Measurements from ENCODE around the gene TRPM2.

The TRPM2 gene

DNA sequence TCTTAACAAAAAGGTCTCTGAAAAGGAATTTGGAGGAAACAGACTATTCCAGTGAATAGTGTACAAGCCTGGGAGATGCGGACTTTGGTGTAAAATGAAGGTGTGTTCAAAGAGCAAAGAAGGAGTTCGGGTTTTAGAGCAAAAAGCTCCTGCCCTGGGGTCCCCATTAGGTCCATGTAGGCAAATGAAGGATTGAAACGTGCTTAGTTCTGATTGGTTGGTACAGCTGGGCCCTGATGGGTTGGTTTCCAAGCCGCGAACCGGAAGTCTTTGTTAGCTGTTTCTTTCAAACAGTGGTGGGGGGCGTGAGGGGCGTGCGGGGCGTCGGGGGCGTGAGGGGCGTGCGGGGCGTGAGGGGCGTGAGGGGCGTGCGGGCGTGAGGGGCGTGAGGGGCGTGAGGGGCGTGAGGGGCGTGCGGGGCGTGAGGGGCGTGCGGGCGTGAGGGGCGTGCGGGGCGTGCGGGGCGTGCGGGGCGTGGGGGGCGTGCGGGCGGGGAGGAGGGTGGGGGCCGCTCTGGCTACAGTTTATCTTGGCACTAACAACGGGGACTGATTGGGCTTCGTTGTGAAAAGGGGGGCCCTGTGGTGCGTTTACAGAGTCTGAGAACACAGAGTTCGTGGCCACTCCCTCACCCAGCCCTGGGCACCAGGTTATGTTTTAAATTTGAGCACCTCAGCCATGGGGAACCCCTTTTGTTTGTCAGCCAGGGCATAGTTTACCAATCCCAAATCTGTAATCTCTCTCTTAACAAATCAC is 131.3 kb downstream of the TRPM2 start:
- Mint-ChIP-seq H3K36me3 (ENCODE audit: low read depth) (no peaks in the 10 kb centered on the region), H3K4me1 (peaks cover 23% of the 10 kb centered on the region), H3K27me3 (ENCODE audit: low read depth, poor library complexity) (peaks cover 4% of the 10 kb centered on the region), H3K27ac (peak overlapping the region; percentile 36), H3K4me3 (peak overlapping the region; percentile 80), H3K9me3 (peaks cover 12% of the 10 kb centered on the region)
- DNase-seq, result no peak
- TF ChIP-seq, protein P1, sequence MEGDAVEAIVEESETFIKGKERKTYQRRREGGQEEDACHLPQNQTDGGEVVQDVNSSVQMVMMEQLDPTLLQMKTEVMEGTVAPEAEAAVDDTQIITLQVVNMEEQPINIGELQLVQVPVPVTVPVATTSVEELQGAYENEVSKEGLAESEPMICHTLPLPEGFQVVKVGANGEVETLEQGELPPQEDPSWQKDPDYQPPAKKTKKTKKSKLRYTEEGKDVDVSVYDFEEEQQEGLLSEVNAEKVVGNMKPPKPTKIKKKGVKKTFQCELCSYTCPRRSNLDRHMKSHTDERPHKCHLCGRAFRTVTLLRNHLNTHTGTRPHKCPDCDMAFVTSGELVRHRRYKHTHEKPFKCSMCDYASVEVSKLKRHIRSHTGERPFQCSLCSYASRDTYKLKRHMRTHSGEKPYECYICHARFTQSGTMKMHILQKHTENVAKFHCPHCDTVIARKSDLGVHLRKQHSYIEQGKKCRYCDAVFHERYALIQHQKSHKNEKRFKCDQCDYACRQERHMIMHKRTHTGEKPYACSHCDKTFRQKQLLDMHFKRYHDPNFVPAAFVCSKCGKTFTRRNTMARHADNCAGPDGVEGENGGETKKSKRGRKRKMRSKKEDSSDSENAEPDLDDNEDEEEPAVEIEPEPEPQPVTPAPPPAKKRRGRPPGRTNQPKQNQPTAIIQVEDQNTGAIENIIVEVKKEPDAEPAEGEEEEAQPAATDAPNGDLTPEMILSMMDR (IDR thresholded peaks at IDR 0.05), result no peak

DNA sequence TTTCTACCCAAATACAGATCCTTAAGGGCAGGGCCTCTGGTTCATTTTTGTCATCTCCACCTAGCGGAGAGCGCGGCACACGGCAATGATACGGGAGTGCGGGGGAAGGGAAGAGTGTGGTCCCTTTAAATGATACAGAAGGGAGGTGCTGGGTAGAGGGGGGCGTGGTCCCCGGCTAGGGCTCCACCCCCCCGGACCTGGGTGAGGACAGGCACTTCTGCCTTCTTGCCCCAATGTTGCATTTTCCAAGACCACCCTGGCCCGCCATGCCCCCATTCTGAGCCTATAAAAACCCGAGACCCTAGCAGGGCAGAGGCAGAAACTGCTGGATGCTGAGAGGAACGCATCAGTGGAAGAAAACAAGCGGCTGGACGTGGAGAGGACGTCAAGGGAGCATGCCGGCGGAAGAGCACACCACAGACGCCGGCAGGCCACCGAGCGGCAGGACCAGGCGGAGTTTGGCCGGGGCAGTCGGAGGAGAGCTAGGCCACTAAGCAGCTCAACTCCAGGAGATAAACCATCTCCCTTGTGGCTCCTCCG is 131.9 kb downstream of the TRPM2 start:
- H3K9me3 Mint-ChIP-seq, result peaks cover 17% of the 10 kb centered on the region
- peaks cover 23% of the 10 kb centered on the region for H3K4me1 Mint-ChIP-seq
- TF ChIP-seq, protein P1 (IDR thresholded peaks at IDR 0.05), result peak; percentile 44
- H3K36me3 Mint-ChIP-seq (ENCODE audit: low read depth), result peaks cover 6% of the 10 kb centered on the region
- H3K4me3 Mint-ChIP-seq, result peak overlapping the region; percentile 80
- H3K27ac Mint-ChIP-seq, result peak overlapping the region; percentile 54
- DNase-seq, result peak; percentile 57
- H3K27me3 Mint-ChIP-seq (ENCODE audit: low read depth, poor library complexity), result peaks cover 4% of the 10 kb centered on the region

DNA sequence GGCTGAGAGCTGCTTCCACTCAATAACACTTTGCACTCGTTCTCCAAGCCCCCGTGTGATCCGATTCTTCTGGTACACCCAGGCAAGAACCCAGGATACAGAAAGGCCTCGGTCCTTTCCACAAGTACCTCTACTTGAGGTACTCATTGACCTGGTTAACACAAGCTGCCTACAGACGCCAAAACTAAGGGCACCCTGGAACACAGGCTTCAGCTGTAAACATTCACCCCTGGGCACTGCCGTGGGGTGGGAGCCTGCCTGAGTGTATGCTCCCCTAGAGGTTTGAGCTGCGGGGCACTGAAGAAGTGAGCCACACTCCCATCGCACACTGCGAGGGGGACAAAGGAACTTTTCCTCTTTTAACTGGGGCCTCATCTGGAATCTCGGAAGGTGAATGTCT is 132.4 kb downstream of the TRPM2 start:
- Mint-ChIP-seq H3K9me3 (peaks cover 18% of the 10 kb centered on the region), H3K4me3 (peak overlapping the region; percentile 80), H3K27ac (no peak overlapping the region), H3K4me1 (peaks cover 23% of the 10 kb centered on the region), H3K36me3 (ENCODE audit: low read depth) (peaks cover 8% of the 10 kb centered on the region), H3K27me3 (ENCODE audit: low read depth, poor library complexity) (peaks cover 4% of the 10 kb centered on the region)
- DNase-seq, result no peak
- TF ChIP-seq, protein P1 (IDR thresholded peaks at IDR 0.05), result no peak

DNA sequence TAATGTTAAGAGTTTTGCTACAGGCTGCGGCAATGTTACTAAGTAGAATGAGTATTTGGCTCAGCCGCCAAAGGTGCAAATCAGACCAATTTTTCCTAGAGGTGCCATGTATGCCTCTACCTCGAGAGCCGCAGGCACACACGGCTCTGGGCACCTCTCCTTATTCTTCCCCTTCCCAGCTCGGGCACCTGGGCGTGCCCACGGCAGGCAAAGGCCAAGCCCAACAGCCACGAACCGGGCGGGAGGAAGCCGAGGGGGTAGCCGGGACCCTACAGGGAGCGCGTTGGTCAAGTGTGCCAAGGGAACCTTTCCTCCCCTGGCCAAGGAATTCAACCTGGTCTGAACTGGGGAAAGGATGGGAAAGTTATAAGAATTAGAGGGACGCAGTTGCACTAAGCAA is 132.9 kb downstream of the TRPM2 start:
- H3K27me3 Mint-ChIP-seq (ENCODE audit: low read depth, poor library complexity), result peaks cover 4% of the 10 kb centered on the region
- H3K27ac Mint-ChIP-seq, result peak overlapping the region; percentile 68
- TF ChIP-seq, protein P1 (IDR thresholded peaks at IDR 0.05), result no peak
- no peak for DNase-seq
- peaks cover 23% of the 10 kb centered on the region for H3K4me1 Mint-ChIP-seq
- H3K36me3 Mint-ChIP-seq (ENCODE audit: low read depth), result peaks cover 11% of the 10 kb centered on the region
- peaks cover 21% of the 10 kb centered on the region for H3K9me3 Mint-ChIP-seq
- peak overlapping the region; percentile 80 for H3K4me3 Mint-ChIP-seq

DNA sequence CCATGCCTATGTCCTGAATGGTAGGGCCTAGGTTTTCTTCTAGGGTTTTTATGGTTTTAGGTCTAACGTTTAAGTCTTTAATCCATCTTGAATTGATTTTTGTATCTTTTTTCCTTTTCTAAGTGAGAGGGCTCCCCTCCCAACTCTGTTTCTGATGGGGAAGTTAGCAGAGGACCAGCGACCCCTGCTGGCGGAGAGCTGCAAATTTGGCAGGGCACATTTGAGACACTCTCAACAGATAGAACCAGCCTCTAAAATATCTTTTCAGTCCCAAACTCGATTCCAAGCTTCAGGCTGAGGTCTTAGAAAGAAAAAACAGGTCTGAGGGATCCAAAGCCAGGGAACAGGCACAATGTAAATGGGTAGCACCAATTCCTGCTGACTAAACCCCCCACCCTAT is 134.4 kb downstream of the TRPM2 start:
- H3K27ac Mint-ChIP-seq, result no peak overlapping the region
- peaks cover 25% of the 10 kb centered on the region for H3K36me3 Mint-ChIP-seq (ENCODE audit: low read depth)
- TF ChIP-seq, protein P1 (IDR thresholded peaks at IDR 0.05), result peak; percentile 40
- H3K4me3 Mint-ChIP-seq, result no peak overlapping the region
- H3K9me3 Mint-ChIP-seq, result peaks cover 35% of the 10 kb centered on the region
- peaks cover 14% of the 10 kb centered on the region for H3K4me1 Mint-ChIP-seq
- no peak for DNase-seq
- H3K27me3 Mint-ChIP-seq (ENCODE audit: low read depth, poor library complexity), result peaks cover 6% of the 10 kb centered on the region

DNA sequence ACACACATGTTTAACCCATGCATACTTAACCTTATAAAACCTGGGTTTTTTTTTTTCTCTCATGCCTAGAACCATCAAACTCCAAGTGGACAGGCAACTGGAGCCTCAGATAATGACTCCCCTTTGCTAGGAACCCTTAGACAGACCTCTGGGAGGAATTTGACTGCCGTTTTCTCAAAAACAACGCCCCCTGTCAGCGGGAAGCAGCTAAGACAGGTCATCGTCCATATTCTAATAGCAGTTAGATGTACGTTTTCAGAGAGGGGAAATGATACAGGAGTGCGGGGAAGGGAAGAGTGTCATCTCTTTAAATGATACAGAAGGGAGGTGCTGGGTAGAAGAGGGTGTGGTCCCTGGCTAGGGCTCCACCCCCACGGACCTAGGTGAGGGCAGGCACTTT is 136.5 kb downstream of the TRPM2 start:
- peaks cover 33% of the 10 kb centered on the region for H3K36me3 Mint-ChIP-seq (ENCODE audit: low read depth)
- DNase-seq, result no peak
- peaks cover 50% of the 10 kb centered on the region for H3K9me3 Mint-ChIP-seq
- peaks cover 4% of the 10 kb centered on the region for H3K4me1 Mint-ChIP-seq
- no peak overlapping the region for H3K4me3 Mint-ChIP-seq
- TF ChIP-seq, protein P1 (IDR thresholded peaks at IDR 0.05), result no peak
- H3K27me3 Mint-ChIP-seq (ENCODE audit: low read depth, poor library complexity), result peaks cover 6% of the 10 kb centered on the region
- no peak overlapping the region for H3K27ac Mint-ChIP-seq

All from nephron progenitor cell (in vitro differentiated cells).